GM21367 (cell line): ENCODE data around the gene C13orf46.
"Not testable (repeated sequence)": the region's sequence is repeated elsewhere in the genome, so short reads cannot be mapped to it uniquely, and the experiment has no call there.

Experiments
- ATAC-seq: cut with Tn5 transposase; IDR thresholded peaks from one replicate; pipeline ENCODE4 v1.9.1; 2021; ENCODE audit not compliant: unreplicated experiment

The C13orf46 gene

DNA sequence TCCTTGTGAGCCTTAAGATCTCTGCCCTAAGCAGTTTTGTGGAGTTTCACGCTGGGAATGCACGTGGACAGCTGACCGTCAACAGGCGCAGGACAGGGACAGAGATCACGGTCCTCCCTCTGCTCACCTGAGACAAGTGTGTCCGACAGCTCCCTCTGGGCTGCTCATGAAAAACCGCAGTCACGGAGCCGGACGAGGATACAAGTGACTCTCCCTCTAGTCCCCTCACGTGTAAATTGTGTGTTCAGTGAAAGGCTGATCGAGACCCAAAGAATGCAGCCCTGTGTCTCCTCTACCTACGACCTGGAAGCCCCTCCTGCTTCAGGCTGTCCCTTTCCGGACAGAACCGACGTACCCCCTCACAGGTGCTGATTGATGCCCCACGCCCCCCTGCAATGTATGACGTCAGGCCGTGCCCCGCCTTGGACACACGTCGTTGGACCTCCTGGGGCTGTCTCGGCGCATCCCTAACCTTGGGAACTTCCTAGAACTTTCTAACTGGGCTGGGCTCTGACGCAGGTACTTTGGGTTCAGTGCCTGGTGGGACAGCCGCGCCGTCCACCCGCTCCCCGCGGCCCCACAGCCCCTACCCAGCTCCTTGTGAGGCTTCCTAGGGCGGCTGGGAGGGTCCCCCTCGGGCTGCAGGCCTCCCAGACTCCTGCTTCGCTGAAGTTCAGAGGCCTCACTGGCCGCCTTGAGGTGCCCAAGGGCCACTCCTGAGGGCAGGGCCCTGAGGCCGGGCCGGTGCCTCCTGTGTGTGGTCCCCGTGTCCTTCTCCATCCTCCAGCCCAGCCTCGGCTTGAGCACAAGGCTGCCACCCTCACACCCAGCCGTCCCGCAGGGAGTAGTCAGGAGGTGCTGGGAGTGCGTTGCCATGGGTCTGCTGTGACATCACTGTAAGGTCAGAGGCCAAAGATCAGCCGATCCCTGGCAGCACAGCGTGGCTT, at the start of gene C13orf46:
Gene C13orf46 (minus strand): TSS at position 859 of the 947 bp plus-strand sequence. CDS start 79 bp downstream, at position 780.
- ATAC-seq = no peak

DNA sequence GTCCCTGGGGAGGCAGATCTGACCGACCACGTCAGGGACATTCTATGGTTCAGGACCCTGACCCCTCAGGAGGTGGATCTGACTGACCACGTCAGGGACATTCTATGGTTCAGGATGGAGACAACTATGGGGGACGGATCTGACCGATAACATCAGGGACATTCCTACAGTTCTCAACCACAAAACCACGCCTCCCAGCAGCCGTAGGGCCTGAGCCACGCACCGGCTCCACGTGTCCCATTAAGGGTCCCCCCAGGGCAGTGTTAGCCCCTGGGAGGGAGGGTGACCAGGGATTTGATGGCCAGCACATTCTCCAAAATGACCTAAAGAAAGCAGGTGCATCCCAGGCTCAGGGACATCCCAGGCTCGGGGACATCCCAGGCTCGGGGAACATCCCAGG, 49.0 kb upstream of the C13orf46 start:
- ATAC-seq = no peak

DNA sequence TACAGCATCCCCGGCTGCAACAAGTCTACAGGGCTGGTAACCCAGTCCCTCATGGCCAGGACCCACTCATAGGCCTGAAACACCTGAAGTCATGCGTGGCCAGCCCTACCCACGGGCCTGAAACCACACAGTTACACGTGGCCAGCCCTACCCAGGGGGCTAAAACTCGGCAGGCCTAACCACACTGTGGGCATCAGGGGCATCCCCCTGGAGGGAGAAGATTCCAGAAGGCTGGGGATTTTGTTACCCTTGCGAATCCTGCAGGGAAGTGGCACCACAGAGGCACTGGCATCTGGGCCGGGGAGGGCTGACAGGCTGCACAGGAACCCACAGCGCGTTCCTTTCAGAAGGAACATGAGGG, 48.4 kb upstream of the C13orf46 start:
- no peak for ATAC-seq

DNA sequence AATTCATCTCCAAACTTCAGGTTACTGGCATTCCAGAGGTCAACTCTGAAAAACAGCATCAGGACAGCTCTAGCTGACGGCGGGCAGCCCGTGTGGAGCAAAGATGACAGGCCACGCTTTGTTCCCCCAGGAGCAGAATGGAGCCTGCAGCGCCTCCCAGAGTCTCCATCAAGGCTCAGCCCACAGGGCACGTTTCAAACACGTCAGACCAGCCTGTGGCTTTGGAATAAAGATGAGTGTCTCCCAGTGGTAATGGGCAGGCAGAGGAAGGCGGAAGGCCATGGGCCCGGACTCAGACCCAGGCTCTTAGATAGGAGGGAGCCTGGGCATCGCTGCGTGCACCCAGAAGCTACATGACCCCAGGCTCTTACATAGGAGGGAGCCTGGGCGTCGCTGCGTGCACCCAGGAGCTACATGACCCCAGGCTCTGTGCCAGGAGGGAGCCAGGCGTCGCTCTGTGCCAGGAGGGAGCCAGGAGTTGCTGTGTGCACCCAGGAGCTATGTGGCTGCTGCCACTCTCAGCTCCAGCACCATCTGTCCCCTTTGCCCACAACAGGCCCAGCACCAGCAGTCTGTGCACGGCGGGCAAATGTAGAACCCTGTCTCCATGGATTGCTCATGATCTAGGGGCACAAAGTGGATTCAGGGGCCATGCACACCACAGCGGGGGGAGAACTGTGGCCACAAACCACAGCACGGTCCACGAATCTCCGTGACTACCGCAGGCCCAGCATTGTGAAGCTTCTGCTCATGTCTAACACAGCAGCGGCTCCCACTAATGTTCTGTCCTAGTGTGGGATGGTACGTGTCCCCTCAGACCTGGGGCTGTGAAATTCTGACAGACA, 47.8 kb upstream of the C13orf46 start:
- no peak for ATAC-seq

DNA sequence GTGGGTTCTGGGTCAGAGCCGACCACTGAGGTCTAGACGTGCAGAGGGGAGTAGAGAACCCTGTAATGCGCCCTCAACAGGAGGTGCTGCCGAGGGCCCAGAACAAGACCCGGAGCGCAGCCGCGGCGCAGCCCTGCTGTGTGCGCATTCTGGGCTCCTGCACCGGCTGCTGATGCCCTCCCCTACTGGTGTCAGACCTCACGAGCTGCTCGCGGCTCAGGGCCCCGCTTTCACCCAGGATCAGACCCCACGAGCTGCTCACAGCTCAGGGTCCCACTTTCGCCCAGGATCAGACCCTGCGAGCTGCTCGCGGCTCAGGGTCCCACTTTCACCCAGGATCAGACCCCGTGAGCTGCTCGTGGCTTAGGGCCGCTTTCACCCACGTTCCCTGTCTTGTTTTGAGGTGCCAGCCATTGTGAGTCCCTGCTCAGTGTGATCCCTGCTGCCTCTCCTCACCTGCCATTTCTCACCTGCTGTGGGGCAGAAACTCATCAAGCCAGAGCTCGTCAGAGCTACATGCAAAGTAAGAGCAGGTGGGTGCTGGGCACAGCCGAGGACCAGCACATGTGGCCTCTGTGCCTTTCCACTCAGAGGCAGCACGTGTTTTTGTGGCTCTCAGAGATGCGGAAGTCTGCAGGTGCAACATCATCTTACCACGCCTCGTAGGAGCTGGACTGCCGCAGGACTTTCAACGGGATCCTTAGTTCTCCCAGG, 47.0 kb upstream of the C13orf46 start:
- ATAC-seq = no peak

DNA sequence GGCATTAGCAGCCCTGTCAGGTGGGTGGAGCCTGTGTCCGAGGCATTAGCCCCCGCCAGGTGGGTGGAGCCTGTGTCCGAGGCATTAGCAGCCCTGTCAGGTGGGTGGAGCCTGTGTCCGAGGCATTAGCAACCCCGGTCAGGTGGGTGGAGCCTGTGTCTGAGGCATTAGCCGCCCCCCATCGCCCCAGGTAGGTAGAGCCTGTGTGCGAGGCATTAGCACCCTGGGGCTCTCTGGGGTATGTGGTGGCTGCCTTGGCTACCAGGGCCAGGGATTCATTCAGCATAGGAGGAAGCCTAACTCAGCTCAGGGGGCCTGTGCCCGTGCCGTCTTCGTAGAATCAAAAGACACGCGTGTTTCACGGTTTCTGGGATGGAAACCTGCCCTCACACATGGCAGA, 46.3 kb upstream of the C13orf46 start:
- ATAC-seq = not testable (repeated sequence)

DNA sequence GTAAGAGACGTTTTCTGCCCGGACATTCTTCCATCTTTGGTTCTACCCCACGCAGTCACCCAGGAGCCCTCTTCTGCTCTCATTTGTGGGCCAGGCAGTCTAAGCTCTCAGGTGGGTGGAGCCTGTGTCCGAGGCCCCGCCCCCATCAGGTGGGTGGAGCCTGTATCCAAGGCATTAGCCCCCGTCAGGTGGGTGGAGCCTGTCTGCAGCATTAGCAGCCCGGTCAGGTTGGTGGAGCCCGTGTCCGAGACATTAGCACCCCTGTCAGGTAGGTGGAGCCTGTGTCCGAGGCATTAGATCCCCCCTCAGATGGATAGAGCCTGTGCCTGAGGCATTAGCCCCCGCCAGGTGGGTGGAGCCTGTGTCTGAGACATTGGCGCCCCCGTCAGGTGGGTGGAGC, 45.5 kb upstream of the C13orf46 start:
- ATAC-seq = no peak

DNA sequence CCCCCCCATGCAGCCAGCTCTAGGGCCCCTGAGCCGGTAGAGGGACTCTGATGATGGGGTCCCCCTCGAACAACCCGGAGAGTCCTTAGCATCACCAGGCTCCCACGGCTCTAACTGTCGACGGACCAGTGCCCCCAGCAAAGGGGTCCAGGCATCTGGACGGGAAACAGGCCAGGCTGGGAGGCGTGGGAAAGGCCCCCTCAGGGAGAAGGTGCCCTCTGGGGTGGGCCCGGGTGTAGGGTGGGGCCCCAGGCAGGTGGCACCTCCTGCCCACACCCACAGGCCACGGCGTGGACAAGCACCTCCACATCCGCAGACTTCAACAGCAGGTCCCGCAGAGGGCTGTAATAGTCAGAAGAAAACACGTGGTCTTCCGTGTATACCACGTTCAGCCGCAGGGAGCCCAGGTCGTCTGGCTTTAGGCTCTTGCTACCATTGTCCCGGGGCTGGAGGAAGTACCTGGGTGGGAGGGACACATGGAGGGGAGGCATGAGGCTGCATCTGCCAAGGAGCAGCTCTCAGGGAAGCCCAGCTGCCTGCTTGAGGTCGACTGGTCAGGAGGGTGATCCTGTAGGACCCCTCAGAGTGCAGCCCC, 44.7 kb upstream of the C13orf46 start:
- ATAC-seq = no peak

DNA sequence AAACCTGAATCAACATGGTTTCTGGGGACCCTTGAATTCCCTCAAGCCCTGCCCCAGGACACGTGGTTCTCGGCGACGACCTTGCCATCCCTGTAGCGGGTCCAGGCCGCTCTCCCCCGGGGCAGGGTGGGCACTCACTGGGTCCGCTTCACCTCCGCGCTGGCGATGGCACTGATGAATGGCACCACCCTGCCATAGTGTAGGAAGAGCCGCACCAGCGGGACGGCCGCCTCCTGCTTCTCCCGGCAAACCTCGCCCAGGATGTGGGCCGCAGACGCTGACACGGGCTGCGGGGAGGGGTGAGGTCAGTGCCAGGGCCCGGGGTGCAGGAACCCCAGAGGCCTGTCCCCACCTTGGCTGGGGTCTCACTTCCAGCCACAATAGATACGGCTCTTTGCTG, 44.1 kb upstream of the C13orf46 start:
- ATAC-seq = no peak

DNA sequence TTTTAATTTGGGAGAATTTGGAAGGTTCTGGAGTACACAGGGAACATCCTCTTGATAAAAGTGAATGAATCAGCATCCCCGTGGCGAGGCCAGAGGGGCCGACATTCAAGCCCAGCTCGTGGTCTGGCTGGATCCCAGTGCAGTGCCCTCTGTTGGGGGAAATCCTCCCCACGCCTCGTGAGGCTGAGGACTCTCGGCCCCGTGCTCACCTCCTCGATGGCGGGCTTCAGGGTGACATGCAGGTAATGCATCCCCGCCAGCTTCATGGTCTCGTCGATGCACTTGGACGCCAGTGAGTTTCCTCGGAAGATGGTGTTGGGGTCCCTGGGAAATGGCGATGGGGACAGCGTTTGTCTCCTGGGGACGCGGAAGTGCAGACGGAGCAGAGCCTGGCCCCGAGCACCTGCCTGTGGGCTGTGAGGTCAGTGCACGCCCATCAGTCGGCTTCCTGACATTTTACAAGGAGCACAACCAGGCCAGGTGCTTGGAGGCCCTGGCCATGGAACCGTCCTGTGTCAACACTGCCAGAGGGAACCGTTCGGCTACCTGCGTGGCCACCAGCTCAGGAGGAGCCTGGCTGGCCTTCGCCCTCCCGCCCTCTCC, 43.3 kb upstream of the C13orf46 start:
- no peak for ATAC-seq

DNA sequence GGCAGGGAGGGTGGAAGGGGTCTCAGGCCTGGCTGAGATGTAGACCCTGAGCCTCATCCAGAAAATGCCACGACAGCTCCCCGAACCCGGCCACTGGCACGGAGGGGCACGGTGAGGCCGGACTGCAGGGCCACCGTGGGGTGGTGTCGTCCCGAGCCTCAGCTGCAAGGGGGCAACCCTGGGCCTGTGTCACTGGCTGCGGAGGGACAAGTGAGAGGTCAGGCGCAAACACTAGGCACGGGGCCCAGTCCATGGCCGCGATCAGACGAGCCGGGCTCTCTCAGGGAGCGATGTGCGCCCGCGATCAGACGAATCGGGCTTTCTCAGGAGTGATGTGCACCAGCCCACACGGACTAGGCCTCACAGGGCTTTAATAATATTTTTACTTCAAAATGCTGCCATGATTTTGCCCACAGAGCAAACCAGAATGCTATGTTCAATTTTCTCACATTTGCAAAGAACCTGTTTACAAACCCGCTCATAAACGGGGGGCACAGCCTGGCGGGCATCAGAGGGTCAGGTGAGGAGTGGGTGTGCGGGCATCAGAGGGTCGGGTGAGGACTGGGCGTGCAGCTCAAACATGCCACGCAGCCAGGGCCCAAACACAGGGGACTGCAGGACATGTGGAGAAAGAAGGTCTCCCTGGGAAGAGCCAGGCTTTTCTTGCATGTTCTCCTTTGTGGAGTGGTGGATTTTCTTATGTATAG, 42.6 kb upstream of the C13orf46 start:
- no peak for ATAC-seq

DNA sequence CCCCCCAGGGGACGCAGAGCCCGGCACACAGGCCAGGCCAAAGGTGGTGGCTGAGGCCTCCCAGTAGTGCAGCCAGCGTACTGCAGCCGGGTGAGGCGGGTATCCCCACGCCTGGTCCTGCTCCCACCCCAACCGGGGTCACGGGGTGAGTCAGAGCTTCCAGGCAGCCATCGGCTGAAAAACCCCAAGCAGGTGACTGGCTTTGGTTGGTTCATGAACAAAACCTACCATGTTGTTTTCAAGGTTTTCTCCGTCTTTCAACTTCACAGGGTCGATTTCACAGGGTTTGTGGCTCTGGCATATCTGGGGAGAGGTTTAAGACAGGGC, 42.1 kb upstream of the C13orf46 start:
- ATAC-seq = no peak

DNA sequence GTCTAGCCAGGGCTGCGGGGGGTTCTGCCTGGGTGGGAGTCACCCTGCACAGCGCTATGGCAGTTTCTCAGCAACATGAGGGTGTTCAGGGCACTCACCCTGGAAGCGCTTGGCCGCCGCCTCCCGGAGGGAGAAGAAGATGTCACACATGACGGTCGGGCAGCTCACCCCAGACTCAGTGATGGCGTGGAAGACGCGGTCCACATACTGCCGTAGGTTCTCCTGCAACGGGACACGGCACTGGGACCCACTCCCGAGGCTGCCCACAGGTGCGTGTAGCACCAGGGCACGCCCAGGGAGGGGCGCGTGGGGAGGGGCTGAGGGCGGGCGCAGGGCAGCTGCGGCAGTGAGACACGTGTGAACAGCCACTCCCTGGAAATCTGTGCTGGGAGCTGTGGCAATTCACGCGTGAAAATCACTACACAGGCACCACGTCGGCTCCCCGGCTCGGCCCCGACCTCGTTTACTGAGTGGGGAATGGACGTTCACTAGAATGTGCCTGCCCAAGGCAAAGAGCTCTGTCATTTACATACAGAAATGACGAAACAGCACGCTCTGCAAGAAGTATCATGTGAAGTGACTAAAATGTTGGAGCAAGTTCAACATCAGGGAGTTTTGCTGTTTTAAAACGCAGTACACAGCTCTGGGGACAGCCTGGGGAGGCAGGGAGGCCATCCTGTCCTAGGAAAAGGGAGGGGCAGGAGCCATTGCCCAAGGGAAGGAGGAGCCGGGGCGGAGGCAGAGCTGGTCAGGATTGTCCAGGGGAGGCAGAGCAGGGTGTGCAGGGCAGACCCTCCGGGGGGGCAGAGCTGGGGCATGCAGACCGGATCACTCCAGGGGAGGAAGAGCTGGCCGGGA, 41.5 kb upstream of the C13orf46 start:
- ATAC-seq = no peak

DNA sequence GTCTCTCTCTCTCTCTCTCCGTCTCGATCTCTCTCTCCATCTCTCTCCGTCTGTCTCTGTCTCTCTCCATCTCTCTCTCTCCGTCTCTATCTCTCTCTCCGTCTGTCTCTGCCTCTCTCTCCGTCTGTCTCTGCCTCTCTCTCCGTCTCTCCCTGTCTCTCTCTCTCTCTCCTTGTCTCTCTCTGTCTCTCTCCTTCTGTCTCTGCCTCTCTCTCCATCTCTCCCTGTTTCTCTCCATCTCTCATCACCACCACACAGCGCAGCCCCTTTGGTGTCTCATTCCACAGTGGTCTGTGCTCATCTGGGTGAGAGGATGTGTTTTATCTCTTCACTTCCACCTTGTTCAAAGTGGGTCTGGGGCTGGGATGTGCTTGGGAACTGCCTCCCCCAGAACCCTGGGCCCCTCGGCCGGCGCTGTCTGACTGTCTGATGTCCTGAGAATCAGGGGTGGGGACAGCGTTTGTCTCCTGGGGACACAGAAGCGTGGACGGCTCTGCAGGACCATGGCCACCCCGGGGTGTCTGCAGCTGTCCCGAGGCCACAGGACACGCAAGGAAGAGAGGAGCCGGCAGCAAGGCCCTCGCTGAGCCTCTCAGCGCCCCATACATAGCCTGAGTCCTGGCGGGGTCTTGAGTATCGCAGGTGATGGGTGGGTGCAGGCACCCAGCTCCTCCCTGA, 40.2 kb upstream of the C13orf46 start:
- ATAC-seq = no peak

DNA sequence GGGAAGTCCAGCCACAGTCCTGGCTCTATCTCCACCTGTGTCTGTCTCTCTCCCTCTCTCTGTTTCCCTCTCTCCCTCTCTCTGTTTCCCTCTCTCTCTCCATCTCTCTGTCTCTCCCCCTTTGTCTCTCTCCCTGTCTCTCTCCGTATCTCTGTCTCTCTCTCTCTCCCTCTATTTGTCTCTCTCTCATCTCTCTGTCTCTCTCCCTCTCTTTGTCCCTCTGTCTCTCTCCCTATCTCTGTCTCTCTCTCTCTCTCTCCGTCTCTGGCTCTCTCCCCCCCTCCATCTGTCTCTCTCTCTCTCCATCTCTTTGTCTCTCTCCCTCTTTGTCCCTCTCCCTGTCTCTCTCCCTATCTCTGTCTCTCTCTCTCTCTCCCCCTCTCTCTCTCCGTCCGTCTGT, 39.5 kb upstream of the C13orf46 start:
- no peak for ATAC-seq

DNA sequence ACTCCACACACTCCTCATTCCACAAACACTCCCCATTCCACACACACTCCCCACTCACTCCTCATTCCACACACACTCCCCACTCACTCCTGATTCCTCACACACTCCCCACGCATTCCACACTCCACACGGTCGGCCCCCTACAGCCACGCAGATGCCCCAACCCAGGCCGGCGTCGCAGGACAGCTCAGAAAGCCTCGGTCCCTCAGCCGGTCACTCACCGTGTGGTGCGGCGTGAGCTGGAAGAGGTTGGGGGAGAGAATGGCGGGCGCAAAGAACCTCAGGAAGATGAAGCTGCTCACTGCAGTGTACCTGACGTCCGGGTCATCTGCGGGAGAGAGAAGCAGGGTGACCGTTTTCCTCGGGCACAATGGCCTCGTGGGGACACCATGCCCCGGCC, 39.0 kb upstream of the C13orf46 start:
- no peak for ATAC-seq

DNA sequence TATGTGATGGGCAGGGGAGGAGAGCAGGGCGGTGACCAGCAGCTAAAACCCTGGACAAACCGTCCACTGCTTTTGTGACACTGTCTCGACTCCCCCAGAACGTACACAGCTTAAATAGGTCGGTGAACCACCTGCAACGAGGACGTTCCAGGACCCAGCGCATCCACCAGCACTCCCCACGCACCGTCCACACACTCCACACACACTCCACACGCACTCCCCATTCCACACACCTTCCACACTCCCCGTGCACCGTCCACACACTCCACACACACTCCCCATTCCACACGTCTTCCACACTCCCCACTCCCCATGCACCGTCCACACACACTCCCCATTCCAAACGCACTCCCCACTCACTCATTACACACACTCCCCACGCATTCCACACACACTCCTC, 38.3 kb upstream of the C13orf46 start:
- ATAC-seq = no peak

DNA sequence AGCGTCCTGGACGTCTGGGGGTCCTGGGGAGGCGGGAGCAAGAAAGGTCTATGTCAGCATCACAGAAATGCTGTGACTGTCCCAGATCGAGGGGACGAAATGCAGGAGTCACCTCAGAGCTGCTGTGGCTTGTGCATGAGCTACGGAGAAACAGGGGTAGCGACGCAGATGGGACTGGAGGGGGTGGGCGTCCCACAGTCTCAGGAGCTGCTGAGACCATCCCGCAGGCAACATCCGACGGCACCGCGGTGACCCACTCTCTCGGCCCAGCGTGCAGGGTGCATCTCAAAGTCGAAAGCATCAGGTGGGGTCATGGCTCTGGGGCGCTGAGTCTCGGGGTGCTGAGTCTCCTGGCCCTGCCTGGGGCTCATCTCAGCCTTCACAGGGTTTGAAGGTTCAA, 37.4 kb upstream of the C13orf46 start:
- ATAC-seq = no peak
